NCI-H2196 treated with DMSO at 0.1 percent for 48 hours (cell line): ENCODE data around the gene SND1.

Source experiments
- DNase-seq: peaks from one replicate; lab custom pipeline; 2025; ENCODE audit not compliant: unreplicated experiment; lab: John Stamatoyannopoulos, UW

SND1 gene

DNA sequence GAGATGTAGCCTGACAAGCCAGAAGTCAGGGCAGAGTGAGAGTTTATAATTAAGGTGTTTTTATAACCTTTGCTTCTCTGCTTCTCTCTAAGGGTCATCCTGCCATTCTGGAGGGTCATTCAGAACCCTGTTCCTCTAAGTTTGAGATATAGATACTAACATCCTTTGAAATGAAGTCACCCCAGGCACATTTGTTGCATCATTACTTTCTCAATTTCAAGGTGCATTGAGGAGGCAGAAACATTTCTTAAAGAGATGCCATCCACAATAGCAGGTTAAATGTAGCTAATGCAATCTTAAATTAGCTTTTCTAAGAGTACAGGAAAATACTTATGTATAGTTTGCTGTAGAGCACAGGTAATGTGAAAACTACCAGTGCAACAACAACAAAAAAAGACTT lies 272.9 kb downstream of the SND1 start:
- no peak for DNase-seq

DNA sequence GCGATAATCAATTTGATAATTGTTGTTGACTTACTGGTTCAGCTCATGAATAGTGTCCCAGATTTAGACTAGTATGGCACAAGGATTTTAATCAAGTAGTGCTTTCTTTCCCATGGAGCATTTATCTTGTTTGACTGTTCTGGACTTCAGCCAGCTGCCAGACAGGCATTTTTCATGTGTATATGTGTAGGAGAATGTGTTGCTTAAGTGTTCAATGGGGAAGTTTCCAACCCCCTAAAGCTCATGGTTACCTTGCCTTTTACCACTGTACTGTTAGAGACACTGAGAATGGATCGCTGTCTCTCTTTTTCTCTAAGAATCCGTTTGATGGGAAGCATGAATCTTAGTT lies 275.3 kb downstream of the SND1 start:
- no peak for DNase-seq

DNA sequence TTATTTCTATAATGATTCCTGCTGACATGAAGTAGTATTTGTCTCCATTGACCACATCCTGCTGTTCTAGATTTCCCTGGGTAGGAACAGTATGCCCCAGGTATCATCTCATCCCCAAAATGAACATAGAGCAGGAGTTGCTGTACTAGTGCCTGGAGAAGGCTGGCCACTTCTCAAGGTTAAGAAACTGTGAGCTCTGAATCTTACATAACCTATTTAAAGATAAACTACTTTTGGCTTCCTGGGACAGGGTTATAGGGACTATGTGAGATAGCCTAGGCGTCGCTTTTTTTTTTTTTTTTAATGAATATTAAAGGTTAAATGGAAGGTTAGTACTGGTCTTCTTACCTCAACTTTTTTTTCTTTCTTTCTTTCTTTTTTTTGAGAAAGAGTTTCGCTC lies 276.2 kb downstream of the SND1 start:
- no peak for DNase-seq

DNA sequence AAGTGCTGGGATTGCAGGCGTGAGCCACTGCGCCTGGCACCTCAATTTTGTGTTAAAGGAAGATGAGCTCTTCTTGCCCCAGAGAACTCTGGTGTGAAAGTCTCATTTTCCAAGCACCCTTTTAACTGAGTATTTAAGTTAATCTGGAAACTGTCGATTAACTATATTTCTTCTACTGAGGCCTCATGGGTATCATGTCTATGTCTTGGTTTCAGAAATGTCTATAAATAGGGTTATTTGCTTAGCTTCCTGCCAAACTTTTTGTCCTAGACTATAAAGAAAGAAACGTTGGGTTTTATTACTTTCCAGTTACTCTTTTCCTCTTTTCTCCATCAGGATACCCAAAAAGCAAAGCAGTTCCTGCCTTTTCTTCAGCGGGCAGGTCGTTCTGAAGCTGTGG lies 276.9 kb downstream of the SND1 start:
- DNase-seq: no peak

DNA sequence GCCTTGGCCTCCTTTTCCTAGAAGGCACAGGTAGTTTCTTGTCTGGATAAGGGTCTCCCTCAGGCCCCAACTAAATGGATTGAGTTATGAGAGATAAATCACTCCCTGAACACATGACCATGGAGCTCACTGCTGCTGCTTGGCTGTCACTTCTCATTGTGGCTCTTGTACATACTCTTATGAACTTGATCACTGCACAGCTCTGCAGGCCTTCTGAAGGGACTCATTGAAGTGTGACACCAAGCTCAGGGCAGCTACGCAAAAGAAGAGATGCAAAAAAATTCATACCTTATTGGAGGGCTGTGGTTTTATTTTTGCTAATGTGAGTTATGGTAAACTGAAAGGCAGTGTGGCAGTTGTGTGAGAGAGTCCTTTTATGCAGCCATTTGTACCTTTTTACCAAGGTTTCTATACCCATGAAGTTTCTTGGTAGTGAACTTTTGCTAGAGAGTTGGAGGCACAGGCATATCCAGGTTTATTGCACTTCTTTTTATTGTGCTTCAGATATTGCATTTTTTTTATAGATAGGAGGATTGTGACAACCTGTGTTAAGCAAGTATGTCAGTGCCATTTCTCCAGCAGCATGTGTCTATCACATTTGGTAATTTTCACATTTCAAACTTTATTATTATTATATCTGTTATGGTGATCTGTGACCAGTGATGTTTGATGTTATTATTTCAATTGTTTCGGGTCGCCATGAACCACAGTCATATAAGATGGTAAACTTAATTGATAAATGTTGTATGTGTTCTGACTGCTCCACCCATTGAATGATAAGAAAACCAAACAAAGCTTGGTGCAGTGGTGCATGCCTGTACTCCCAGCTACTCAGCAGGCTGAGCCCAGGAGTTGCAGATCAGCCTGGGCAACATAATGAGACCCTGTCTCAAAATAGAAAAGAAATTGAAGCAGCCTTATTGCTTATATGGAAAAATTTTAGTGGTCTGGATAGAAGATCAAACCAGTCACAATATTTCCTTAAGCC lies 278.6 kb downstream of the SND1 start:
- DNase-seq: no peak

DNA sequence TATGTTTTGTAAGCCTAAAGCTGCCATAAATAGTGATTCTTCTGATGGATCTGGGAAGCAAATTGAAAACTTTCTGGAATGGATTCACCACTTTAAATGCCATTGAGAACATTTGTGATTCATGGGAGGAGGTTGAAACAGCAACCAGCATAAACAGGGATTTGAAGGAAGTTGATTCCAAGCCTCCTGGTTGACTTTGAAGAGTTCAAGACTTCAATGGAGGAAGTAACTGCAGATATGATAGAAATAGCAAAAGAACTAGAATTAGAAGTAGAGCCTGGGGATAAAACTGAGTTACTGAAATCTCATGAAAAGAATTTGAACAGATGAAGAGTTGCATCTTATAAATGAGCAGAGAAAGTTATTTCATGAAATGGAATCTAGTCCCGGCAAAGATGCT lies 280.1 kb downstream of the SND1 start:
- DNase-seq: no peak

DNA sequence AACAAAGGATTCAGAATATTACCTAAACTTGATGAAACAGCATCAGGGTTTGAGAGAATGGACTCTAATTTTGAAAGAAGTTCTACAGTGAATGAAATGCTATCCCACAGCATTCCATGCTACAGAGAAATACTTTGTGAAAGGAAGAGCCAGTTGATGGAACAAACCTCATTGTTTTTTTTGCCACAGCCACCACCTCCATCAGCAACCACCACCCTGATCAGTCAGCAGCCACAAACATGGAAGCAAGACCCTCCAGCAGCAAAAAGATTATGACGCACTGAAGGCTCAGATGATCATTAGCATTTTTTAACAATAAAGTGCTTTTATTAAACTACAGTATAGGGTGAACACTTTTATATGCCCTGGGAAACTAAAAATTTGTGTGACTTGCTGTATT lies 280.5 kb downstream of the SND1 start:
- no peak for DNase-seq

DNA sequence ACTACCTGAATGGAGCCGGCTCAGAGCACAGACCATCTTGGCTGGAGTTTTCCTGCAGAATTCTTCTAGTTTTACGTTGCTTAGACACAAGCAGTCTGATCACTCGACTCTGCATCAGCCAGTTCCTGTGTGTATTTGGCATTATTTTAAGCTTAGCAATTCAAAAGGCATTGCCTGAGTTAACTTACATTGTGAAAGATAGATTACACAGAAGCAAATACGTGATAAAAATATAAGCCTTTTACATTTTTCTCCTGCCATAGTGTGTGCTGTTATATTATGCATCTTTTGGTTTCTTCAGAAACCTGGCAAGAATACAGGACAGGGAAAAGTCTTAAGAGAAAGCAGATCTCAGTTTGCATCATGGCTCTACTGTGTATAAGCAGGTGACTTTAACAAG lies 281.2 kb downstream of the SND1 start:
- DNase-seq: no peak

DNA sequence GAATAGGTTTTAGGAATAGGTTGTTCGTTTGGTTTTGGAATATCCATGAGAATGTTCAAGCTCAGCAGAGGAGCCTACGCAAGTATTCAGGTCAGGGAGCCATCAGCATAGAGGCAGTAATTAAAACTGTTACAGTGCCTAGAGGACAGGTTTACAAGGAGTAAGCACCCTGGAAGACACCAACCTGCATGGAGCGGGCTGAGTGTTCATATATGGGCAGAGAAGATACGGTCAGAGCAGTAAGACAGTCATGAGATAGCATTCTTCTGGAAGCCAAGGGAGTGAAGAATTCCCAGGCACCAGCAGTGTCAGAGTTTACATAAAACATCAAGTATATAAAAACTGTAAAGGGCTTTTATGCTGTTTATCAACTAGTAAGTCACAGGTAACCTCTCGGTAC lies 282.7 kb downstream of the SND1 start:
- DNase-seq: no peak

DNA sequence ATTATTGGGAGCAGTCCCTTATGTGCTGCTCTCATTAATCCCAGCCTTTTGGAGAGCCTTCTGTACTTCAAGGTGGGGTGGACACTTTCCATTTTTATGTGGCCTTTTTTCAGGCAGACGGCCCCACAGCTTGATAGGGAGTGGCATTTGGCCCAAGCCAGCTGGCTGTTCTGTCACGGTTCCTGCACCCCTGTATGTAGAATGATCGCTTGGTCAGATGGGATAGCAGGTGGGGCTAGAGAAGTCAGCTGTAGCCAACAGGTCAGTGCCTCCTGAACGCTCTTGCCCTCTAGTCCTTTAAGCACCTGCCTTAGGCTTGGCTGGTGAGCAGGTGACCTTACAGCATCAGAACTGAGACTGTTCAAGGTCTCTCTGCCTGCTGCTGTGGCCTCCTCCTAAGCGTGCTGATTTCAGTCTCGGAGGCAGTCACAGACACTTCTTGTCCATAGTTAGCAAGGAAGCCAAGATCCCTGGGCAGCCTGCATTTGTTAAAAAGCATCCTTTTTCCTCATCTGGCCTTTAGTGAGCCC lies 283.9 kb downstream of the SND1 start:
- no peak for DNase-seq

DNA sequence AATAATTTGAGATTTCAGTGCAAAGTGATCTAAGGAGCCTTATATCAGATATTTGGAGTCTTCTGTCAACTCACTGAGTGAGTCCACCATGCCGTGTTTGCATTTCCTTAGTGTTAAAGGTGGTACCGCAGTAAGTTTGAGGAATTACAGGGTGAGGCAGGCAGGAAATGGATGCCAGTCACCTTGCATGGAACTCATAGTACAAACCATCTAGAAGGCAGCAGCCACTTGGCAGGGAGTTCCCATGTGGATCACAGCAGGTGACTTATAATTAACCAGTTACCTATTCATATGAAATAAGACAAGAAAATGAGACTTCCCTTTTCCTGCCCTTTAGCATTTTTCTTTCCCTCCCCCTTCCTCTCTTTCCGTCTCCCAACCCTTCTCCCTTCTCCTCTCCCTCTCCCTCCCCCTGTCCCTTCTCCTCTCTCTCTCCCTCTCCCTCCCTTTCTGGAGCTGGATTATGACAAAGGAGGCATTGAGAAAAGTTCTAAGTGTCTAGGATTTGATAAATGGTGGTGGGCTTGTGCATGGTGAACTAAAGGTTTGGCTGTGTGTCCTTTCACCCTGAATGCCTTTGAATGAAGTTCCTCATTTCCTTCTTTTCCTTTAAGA lies 285.2 kb downstream of the SND1 start:
- no peak for DNase-seq

DNA sequence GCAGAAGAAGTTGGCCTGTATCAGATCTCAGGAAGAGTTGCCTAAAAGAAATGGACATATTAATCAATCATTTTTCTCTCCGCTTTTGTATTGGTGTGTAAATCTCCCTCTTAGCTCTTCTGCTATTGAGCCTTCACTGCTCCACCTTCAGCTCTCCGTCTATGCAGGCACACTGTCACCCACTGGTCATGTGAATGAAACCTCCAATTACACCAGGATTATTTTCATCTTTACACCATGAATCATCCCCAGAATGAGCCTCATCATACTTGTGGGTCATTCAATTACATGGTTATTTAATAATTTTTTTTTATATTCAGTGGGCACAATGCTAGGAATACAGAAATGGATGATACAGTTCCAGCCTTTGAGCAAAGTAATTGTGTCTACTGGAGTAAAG lies 286.6 kb downstream of the SND1 start:
- DNase-seq: no peak

DNA sequence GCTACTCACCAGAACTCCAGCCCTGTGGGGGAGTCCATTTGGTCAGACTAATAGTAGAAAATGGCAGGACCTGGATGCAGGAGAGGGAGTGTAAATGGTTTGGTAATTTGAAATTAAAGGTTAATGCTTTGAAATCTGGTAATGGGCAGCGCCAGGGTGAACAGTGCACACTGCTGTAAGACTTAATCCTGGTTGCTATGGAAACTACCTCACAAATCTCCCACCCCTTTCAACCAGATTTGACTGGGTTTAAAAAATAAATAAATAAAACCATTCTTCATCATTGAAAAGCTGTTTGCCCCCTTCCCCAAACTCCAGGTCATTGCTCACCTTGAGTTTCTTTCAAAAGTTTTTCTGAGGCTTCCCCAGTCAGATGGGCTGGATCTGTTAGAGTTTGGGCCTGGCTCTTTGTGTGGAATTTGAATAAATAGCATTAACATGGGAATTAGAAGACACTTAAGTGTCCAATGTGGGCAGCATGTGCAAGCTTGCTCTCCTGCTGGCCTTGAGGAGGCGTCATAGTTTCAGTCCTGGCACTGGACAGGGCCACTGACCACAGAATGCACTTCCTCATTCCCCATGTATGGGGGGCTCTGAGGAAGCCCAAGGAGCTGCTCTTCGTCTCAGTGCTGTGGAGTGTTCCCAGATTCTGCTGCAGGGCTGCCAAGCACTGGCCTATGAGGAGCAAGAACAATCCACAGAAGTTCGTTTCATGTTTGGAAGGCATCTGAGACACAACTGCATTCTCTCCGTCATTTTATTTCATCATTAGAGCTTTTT lies 288.6 kb downstream of the SND1 start:
- DNase-seq: no peak

DNA sequence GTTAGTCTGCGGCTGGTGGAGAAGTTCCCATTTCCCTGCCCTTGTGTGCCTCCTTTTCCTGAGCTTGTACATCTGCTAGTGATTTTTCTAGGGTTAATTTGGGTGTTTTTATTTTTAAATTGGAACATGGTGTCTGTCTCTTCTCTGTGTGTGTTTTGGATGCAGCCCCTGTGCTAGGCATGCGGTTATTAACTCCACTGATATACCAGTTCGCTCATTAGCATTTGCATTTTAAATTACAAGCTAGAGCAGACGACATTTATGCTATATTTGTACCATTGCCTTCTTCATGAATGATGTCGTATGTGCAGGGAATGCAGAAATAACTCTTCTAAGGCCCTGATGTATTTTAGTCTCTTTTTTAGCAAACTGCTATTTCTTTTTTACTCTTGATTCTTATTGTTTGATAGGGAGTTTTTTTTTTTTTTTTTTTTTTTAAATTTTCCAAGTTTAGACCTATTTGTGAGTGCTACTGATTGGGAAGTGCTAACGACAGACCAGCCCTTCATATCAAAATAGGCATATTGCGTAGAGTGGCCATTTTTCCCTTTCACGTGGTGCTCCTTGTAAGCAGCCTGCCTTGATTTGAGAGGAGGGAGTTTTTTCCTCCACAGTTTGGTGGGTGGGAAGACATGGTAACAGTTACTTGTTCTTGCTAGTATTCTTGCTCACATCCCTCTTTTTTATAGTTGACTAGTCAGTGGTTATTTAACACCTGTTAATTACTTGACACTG lies 289.6 kb downstream of the SND1 start:
- no peak for DNase-seq

DNA sequence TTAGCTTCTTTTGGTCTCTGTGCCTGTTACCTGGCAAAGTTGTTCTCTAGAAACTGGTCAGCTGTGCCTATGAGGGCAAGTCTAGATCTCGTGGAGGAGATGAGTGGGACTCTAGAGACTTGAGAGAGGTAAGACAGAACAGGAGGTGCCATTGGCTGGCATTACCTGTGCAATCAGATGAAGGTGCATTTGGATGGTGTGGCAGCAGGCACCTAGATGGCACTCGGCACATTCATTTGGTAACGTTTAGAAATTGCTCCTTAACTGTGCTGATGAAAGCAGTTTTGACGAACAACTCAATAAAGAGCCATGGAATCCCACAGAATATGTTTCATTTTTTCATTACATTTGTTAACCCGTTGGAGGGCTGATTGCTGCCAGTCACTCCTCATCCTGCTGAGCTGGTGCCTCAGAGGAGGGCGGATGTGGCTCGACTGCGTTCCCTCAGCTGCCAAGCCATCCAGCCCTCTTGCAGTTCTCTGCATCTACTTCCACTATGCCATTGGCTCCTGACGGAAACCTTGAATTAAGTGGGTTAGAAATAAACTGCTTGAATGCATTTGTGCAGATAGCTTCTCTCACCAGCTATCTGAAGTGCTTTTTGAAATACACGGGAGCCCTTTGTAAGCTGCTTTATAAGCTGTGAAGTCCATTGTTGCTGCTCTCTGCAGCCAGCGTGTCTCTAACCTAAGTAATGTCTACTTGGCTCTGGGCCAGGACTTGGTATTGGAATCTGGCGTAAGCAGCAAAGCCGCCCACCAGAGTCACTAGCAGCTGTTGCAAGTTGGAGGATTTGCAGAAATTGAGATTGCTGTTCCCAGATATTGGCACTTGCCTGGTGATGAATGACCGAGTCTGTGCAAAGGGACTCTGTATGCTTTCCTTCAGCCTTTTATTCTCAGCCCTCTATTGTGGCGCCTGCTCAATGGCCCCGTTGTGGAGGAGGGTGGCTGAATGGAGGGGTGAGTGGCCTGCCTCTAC lies 291.8 kb downstream of the SND1 start:
- no peak for DNase-seq

DNA sequence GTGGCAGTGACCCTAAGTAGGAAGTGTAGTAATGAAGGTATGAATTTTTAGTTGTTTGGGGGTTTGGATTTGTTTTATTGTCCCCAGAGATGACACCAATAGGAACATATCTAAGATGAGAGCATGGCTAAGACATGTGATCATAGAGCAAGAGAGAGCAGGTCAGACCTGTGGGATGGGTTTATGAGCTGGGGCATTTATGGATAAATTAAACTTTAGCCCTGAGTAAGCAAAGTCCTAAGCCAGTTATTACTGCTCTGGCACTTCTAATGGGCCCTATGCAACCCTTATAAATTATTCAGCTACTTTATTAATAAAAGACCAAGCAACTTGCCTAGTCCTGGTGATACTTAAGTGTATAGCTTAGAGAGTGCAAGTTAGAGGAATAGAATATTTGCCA lies 294.1 kb downstream of the SND1 start:
- no peak for DNase-seq

DNA sequence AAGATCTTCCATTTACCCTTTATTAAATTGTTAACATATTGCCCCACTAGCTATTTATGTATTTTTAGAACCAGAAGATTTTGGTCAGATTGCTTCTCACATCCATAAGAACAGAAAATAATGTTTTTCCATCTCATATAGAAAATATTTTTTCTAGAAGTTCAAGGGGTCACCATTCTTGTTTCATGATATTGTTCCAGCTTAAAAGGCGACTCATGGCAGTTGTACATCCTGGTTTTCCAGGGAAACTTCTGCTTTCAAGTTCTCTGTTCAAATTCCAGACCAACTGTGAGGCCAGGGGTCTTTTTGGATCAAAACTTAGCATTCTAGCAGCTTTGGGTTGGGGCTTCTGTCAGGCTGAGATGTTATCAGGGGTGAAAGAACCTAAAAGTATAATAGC lies 294.9 kb downstream of the SND1 start:
- no peak for DNase-seq

DNA sequence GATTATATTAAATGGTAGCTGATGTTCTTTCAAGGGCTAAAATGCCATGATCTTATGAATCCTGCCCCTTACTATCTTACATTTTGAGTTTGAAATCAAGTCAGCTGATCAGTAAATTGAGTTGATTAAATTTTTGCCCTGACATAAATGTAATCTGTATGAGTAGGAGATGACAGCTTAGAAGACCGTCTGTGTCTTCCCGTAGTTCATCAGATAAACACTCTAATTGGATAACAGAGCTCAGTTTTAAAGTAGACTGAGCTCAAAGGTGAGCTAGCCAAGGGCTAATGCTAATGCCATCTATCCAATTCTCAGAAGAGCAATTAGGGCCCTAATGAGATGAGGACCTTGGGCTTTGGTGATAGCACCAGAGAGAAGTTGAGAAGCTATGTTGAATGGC lies 296.3 kb downstream of the SND1 start:
- DNase-seq: no peak

DNA sequence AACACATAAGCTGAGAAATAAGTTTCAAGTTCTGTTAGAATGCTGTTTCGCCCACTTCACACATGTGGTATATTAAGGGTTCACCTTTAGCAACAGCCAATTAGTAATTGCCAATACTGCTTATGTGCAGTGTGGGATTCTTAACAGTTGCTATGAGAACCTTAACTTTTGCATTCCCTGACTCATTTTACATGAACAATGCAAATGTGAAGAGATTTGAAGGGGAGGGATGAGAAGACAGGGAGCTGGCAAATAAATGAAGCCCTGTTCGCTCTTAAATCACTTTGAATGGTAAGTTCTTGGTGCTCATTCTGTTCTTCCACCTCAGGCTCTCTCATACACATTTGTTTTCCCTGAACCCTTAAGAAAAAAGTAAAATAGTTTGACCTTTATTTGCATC lies 296.9 kb downstream of the SND1 start:
- no peak for DNase-seq

DNA sequence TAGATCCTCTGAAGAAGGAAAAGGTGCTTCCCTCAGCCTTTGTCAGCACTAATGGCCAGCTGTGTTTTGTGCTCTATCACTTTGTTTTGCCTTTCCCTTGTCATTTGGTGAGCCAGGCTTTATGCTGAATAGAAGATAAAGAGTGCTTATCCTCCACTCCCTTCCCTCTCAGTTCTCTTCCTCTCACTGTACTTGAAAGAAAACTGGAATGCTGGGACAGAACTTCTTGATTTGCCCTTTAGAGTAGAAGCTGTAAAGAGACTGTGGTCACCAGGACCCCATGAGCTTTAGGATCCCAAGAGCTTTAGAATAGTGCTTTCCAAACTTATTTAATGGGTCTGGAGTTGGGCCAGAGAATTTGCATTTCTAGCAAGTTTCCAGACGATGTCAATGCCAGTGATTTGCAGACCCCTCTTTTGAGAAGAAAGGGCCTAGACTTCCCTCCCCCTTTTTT lies 297.8 kb downstream of the SND1 start:
- DNase-seq: no peak
